HUDEP-2 (cell line): ENCODE results near the gene GCAT.

ENCODE experiments used
- DNase-seq, 76 experiments: peaks; one replicate each; lab custom pipeline; 2025; ENCODE audit not compliant: unreplicated experiment in 76 of 76; lab: John Stamatoyannopoulos, UW

GCAT gene

DNA sequence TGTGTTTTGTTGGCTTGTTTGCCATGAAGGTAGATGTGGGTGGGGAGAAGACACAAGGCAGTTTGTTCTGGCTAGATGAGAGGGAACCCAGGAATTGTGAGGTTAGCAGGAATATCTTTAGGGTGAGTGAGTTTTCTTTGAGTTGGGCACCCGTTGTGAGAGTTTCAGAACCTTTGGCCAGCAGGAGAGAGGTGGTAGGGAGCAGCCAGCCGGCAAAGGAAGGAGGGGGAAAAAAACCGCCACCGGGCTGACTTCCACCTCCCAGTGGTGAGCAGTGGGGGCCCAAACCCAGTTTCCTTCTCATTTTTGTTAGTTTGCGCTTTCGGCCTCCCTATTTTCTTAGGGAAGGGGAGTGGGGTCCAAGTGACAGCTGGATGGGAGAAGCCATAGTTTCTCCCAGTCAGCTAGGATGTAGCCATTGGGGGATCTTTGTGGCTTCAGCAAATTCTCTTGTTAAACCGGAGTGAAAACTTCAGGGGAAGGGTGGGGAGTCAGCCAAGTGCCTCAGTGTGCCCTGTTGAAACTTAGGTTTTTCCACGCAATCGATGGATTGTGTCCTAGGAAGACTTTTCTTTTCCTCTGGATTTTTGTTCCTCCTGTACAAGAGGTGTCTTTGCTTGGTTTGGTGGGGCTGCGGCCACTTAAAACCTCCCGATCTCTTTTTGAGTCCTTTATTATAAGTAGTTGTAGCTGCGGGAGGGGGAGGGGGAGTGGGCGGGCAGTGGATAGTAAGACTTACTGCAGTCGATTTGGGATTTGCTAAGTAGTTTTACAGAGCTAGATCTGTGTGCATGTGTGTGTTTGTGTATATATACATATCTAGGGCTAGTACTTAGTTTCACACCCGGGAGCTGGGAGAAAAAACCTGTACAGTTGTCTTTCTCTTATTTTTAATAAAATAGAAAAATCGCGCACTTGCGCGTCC lies 1.1 kb upstream of the GCAT start:
- peak in 6 of 76 experiments; percentile 5 to 42 (median 16) for DNase-seq

DNA sequence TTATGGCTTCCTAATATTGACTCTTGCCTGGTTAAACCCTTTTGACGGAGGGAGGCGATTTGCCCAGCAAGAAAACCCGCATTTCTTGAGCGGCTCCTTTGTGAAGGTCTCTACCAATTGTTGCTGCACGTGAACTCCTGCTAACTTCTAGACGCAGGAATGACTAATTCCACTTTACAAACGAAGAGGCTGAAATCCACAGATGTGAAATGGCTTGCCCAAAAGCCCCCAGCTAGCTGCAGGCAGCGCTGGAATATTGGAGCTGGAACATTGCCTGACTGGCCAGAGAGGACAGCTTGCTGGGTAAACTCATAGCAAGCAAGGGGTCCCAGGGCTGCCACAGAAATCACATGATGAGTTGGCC lies 542 bp downstream of the GCAT start:
- DNase-seq, result peak in 1 of 76 experiments; percentile 41

GRCh38 chr22:37809672-37810333 lies 2.1 kb downstream of the GCAT start:
- no peak for DNase-seq

DNA sequence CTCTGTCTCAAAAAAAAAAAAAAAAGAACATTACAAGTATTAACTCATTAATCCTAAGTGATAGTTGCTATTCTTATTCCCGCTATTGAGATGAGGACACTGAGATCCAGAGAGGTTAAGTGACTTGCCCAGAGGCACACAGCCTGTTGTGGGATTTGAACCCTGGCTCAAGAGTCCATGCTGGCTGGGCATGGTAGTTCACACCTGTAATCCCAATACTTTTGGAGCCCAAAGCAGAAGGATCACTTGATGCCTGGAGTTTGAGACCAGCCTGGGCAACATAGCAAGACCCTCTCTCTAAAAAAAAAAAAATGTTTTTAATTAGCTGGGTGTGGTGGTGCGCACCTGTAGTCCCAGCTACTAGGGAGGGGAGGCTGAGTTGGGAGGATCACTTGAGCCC lies 4.1 kb downstream of the GCAT start:
- no peak for DNase-seq

DNA sequence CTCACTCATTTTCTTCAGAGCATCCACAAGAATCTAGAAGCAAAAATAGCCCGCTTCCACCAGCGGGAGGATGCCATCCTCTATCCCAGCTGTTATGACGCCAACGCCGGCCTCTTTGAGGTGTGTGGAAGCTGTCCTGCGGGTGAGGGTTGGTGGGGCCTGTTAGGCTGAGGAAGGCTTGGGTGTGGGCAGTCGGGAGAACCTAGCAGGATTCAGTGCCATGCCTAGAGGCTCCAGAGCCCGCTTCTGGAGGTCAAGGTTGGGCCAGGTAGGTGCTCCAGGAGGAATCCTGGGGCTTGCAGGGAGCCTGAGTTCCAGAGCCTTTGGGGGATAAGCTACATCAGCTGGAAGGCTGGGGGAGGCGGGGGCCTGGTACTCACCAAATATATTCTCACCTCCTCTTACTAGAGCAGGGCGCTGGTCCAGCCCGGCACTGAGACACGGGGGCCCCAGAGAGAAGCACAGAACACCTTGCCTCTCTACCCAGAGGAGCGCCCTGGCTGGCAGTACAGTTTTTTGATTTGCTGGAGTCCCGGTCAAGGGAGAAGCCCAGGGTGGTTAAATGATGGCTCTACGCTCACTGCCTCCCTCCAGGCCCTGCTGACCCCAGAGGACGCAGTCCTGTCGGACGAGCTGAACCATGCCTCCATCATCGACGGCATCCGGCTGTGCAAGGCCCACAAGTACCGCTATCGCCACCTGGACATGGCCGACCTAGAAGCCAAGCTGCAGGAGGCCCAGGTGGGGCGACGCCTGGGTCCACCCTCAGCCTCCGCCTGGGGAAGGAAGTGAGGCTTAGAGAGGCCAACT lies 5.3 kb downstream of the GCAT start:
- DNase-seq, result no peak

- DNase-seq, result no peak
Measured at GRCh38 chr22:37815593-37815992, 7.9 kb downstream of the GCAT start.

DNA sequence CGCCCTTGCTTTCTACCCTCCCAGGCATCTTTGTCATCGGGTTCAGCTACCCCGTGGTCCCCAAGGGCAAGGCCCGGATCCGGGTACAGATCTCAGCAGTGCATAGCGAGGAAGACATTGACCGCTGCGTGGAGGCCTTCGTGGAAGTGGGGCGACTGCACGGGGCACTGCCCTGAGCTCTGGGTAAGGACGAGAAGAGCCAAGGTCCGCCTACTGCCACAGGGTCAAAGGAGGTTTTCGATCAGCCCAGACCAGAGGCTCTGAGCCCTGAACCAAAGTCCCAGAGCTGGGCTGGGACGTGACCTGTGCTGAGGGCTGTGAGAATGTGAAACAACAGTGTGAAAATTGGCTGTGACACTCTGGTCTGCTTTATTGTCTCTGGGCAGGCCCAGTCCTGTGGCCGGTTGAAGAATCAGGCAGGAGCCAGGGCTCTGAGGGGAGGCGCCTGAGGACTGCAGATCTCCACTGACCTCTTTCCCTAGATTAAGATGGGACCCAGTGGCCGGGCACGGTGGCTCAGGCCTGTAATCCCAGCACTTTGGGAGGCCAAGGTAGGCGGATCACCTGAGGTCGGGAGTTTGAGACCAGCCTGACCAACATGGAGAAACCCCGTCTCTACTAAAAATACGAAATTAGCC lies 8.9 kb downstream of the GCAT start:
- no peak for DNase-seq

GRCh38 chr22:37817705-37818408 lies 10.1 kb downstream of the GCAT start:
- DNase-seq, result peak in 66 of 76 experiments; percentile 11 to 77 (median 58)

DNA sequence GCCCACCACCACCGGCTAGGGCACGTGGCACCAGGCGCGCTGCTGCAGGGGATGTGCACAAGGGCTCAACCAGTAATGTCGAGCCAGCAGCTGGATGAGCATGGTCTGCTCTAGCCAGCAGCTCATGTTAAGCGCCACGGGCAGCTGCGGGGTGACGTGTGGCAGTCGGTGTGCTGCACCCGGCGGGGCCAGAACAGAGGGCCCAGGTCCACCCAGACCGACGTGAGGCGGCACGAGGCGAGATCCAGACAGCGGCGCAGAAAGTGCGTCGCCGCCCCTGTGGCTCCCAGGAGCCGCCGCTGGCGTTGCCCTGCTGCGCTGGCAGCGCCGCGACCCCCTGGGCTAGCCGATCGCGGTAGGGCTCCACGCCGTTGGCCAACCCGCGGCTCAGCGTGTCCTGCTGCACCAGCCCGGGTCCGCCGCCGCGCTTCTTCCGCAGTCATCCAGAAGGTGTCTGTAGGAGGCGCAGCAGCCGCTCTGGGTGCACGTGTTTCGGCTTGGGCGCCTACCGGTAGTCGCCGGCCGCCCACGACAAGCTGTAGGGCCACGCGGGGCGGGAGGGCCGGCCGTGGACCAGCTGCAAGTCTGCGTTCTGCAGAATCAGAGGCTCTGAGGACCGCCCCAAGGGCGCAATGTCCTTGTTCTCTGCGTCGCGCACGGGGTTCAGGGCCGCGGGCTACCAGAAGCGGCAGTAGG lies 10.8 kb downstream of the GCAT start:
- DNase-seq, result peak in 10 of 76 experiments; percentile 6 to 41 (median 13)

GRCh38 chr22:37819105-37819433 lies 11.3 kb downstream of the GCAT start:
- no peak for DNase-seq

- no peak for DNase-seq
Measured at GRCh38 chr22:37820350-37820749, 12.6 kb downstream of the GCAT start.

DNA sequence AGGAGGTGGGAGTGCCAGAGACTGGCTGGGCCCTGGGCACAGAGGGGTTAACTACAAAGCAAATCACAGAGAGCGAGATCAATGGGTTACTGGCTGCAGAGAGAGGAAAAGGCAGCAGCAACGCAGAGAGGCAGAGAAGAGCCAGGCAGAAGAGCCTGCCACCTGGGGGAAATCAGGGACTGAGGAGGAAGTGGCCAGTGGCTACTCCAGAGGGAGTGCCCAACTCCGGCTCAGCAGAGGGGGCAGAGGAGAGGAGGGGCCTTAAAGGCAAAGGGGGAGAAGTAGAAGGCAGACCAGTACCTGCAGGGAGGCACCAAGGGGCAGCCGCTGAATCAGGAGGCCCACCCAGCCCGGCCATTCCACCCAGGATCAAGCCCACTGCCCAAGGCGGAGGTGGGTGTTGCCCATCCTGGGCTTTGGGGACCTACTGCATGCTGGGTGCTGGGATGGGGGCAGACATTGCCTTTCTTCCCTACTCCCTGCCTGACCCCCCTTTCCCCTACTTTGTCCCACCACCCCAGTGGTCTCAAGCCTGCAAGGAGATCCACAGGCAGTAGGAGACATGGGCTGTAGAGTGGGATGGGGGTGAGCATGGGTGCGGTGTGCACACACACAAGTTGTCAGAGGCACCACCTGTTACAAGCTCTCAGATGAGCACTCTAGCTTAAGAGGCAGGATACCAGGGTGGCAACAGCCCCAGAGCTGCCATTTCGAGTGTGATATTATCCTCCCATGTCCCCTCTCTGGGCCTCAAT lies 14.5 kb downstream of the GCAT start:
- DNase-seq, result no peak

DNA sequence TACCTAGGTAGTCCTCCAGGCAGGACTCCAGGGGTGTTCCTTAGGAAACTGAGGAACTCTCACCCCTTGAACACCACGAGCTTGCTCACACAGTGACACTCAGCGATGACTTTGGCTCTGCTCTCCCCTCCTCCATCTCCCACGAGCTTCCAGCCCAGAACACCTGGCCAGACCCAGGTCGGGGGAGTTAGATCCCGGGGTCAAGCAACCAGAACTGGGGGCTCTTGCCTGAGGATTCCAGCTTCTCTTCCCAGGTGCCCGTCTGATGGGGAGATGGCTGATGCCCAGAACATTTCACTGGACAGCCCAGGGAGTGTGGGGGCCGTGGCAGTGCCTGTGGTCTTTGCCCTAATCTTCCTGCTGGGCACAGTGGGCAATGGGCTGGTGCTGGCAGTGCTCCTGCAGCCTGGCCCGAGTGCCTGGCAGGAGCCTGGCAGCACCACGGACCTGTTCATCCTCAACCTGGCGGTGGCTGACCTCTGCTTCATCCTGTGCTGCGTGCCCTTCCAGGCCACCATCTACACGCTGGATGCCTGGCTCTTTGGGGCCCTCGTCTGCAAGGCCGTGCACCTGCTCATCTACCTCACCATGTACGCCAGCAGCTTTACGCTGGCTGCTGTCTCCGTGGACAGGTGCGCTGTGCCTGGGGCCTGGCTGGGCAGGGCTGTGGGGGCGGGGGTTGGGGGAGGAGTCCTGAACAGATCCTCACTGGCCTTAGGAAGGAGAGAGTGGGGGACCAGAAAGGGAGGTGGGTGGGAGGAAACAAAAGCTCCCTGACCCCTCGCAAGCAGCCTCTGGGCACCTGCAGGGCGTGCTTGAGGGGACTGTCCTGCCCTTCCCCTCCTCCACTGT lies 15.6 kb downstream of the GCAT start, which contains the start of gene GALR3:
Gene GALR3 (plus strand): TSS at position 249 of the 852 bp plus-strand sequence. CDS start 25 bp downstream, at position 274.
- DNase-seq, result no peak

DNA sequence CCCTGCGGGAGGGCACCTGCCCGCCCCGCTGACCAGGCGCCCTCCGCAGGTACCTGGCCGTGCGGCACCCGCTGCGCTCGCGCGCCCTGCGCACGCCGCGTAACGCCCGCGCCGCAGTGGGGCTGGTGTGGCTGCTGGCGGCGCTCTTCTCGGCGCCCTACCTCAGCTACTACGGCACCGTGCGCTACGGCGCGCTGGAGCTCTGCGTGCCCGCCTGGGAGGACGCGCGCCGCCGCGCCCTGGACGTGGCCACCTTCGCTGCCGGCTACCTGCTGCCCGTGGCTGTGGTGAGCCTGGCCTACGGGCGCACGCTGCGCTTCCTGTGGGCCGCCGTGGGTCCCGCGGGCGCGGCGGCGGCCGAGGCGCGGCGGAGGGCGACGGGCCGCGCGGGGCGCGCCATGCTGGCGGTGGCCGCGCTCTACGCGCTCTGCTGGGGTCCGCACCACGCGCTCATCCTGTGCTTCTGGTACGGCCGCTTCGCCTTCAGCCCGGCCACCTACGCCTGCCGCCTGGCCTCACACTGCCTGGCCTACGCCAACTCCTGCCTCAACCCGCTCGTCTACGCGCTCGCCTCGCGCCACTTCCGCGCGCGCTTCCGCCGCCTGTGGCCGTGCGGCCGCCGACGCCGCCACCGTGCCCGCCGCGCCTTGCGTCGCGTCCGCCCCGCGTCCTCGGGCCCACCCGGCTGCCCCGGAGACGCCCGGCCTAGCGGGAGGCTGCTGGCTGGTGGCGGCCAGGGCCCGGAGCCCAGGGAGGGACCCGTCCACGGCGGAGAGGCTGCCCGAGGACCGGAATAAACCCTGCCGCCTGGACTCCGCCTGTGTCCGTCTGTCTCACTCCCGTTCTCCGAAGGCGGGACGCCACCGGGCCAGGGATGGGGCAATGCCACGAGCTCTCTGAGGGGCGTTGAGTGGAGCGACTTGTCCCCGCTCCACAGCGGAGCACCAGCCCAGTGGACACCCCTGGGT lies 17.2 kb downstream of the GCAT start:
- peak in 2 of 76 experiments; percentile 10 to 11 for DNase-seq

DNA sequence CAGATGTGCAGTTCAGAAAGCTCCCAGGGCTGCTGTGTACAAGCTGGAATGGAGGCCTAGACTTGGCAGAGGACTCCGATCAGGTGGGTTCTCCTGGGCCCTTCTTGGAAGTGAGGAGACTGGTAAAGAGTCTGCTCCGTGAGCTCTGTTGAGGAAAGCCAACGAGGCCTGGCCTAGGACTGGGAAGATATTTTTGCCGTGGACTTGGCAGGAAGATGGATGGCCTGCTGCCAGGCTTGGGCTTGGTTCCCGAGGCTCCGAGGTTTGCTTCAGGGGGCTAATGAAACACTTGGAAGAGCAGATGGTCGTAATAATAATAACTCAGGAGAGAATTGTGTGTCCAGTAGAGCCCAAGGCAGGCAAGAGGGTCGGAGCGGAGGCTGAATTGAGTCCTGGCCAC lies 19.3 kb downstream of the GCAT start:
- no peak for DNase-seq

DNA sequence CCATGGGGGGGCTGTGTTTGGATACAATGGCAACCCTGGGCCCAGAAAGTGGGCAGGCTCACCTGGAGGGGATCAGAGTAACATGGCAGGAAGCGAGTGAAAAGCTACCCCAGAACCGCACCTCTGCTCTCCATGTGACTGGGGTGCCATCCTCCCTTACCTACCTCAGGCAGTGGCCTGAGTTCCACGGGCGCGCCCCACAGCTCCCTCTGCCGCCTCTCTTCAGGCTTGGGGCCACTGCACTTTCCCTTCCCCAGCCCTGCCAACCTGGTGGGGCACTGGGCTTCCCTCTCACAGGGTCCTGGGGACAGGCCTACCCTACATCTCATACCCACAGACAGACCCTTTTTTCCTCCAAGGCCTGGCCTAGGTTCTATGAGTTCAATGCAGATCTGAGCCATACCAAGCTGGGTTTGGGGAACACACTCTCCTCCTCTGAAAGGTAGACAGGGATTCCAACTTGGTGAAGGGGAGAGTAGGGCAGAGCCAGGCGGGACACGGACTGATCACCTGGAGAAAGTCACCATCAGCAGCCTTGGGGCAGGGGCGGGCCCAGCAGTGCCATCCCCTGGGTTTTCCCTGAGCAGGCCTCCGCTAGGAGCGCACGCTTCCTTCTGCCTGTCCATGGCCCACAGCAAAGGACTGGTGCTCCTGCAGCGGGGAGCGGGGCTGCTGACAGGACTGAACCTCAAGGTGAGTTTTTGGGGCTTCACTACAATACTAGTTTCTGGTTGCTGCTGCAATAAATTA lies 22.5 kb downstream of the GCAT start:
- DNase-seq, result no peak
